NB4 (cell line): ENCODE results near the gene ZDHHC15.

Experiments
- CTCF ChIP-seq: IDR thresholded peaks from one replicate; pipeline ENCODE4 v1.5.1; 2012; ENCODE audit warnings: low read depth, low read length
- MAX ChIP-seq: IDR thresholded peaks from 2 replicates; pipeline ENCODE4 v1.6.1; 2011; ENCODE audit warnings: low read depth, low read length
- POLR2A ChIP-seq: IDR thresholded peaks from 2 replicates; pipeline ENCODE4 v1.6.1; 2011; ENCODE audit warnings: mild to moderate bottlenecking; ENCODE audit not compliant: insufficient read length; ENCODE audit errors: extremely low read depth

GRCh38 chrX:75390470-75390869 lies 132.4 kb downstream of the ZDHHC15 start:
- TF ChIP-seq POLR2A (no peak), CTCF (no peak), MAX (no peak)
